Psoas muscle (tissue), 8 donors: Measurements from ENCODE around the gene PODXL2. TPM values are rescaled to one million over a fixed set of nuclear protein-coding genes. Genes with fewer than 3 reads are reported as not detected.

Source experiments
- ATAC-seq, 4 donors: fragments of 200-7000 bp; cut with Tn5 transposase; one replicate each; pipeline ENCODE4 v1.9.1; 2020; ENCODE audit warnings: moderate library complexity in 3 of 4, mild to moderate bottlenecking in 2 of 4
- DNase-seq, 2 donors: peaks; one replicate each; pipeline ENCODE4 v3.0.0-alpha.2; 2020
- H3K27ac ChIP-seq: fragments of 200-600 bp; one replicate; pipeline ENCODE4 v1.8.0; 2022
- H3K27me3 ChIP-seq, 3 donors: fragments of 200-600 bp in 1 of 3; one replicate each; pipeline versions ENCODE4 v1.6.1 to v1.8.0; 2013 to 2022; ENCODE audit warnings: low read length in 2 of 3, mild to moderate bottlenecking in 2 of 3, moderate library complexity in 1 of 3; ENCODE audit not compliant: insufficient read depth in 3 of 3
- H3K36me3 ChIP-seq, 2 donors: fragments of 200-600 bp in 1 of 2; one replicate each; pipeline versions ENCODE4 v1.6.1 to v1.8.0; 2013 to 2022; ENCODE audit warnings: low read depth in 1 of 2, mild to moderate bottlenecking in 1 of 2, moderate library complexity in 1 of 2; ENCODE audit not compliant: insufficient read depth in 1 of 2
- H3K4me1 ChIP-seq: fragments of 200-600 bp; one replicate; pipeline ENCODE4 v1.8.0; 2022
- H3K4me3 ChIP-seq: fragments of 200-600 bp; one replicate; pipeline ENCODE4 v1.8.0; 2022; ENCODE audit warnings: mild to moderate bottlenecking
- H3K9me3 ChIP-seq: fragments of 200-600 bp; one replicate; pipeline ENCODE4 v1.8.0; 2022
- CTCF ChIP-seq: fragments of 200-600 bp; IDR thresholded peaks from one replicate; pipeline ENCODE4 v1.8.0; 2022; ENCODE audit warnings: antibody characterized with exemption
- WGBS, 3 donors: extraction: QIAGEN DNeasy Blood & Tissue Kit; methylation state at CpG; one replicate each; pipeline versions ENCODE4 v1.1.6 to v1.1.7; 2013; 5-methylcytosine and 5-hydroxymethylcytosine counted together
- intact Hi-C, 2 donors: fragments of 100-400 bp; cut with DNase I; formaldehyde crosslinking; loops; one replicate each; pipeline versions ENCODE4 v1.11.0 to v1.14.2; 2022
- polyA plus RNA-seq, 3 donors: library from polyadenylated mRNA; stranded (reverse); fragments of 200-250 nt; gene quantifications; one replicate each; pipeline ENCODE4 v1.2.3, GENCODE V29; 2013
- total RNA-seq, 4 donors: library from RNA; stranded (reverse); fragmentation: NEBNext Ultra II Directional in 2 of 4; extraction: Animal tissue kit (Norgen Biotek cat#: 25700) in 2 of 4; gene quantifications; one replicate each; pipeline versions ENCODE4 v1.2.1 to v1.2.4, GENCODE V29; 2021 to 2023
- donor health status: healthy with polysubstance abuse.
- donor health status: DM: no; HTN: no; CAD: no; lungs with moderate emphysema.
- donor health status: Bipolar disorder and iron deficiency.
- donor health status: healthy.
- donor health status: DM: yes; HTN: yes; CAD: no.
- donor health status: DM: no; HTN: no; CAD: no.
- donor health status: DM: no; HTN: no; CAD: no.
- donor health status: DM: yes; HTN: yes; CAD: no.

The PODXL2 gene
- total and polyA plus RNA-seq, 7 donors: 1.4 to 3.0 (median 2.1) TPM

GRCh38 chr3:127707851-127708411 is 78.9 kb downstream of the PODXL2 start:
- H3K4me3 ChIP-seq: no peak overlapping the region
- peaks cover 30% of the 10 kb centered on the region for H3K4me1 ChIP-seq
- TF ChIP-seq CTCF: no peak
- peaks cover 0 to 26% of the 10 kb centered on the region in 2 donors for H3K36me3 ChIP-seq
- H3K27me3 ChIP-seq: no peaks in the 10 kb centered on the region
- H3K9me3 ChIP-seq: peaks cover 5% of the 10 kb centered on the region
- no peak for DNase-seq
- 52 to 67% (median 63%) methylated on average over 13 of the region's 13 CpGs for WGBS, 3 donors
- intact Hi-C loops: no loop called here
- ATAC-seq: no peak
- H3K27ac ChIP-seq: peak overlapping the region; percentile 39

GRCh38 chr3:127708837-127709236 is 79.9 kb downstream of the PODXL2 start:
- Histone ChIP-seq H3K27me3 (no peaks in the 10 kb centered on the region), H3K9me3 (peaks cover 3% of the 10 kb centered on the region), H3K4me1 (peaks cover 28% of the 10 kb centered on the region), H3K36me3 (peaks cover 0 to 26% of the 10 kb centered on the region in 2 donors), H3K4me3 (no peak overlapping the region), H3K27ac (peak overlapping the region; percentile 1)
- DNase-seq (no peak), ATAC-seq (no peak)
- TF ChIP-seq CTCF: no peak
- intact Hi-C loops: no loop called here
- 66 to 94% (median 88%) methylated on average over 2 of the region's 2 CpGs for WGBS, 3 donors

GRCh38 chr3:127709320-127710060 is 80.5 kb downstream of the PODXL2 start:
- peak overlapping the region; percentile 1 for H3K27ac ChIP-seq
- no peaks in the 10 kb centered on the region for H3K9me3 ChIP-seq
- peaks cover 0 to 26% of the 10 kb centered on the region in 2 donors for H3K36me3 ChIP-seq
- TF ChIP-seq CTCF: no peak
- no peak overlapping the region for H3K4me3 ChIP-seq
- no peaks in the 10 kb centered on the region for H3K27me3 ChIP-seq
- intact Hi-C loops: no loop called here
- DNase-seq (no peak), ATAC-seq (no peak)
- peaks cover 28% of the 10 kb centered on the region for H3K4me1 ChIP-seq
- WGBS, 3 donors: 69 to 76% (median 74%) methylated on average over 3 of the region's 3 CpGs

GRCh38 chr3:127710155-127710941 is 81.4 kb downstream of the PODXL2 start:
- TF ChIP-seq CTCF: no peak
- Histone ChIP-seq H3K4me3 (no peak overlapping the region), H3K27ac (peak overlapping the region; percentile 8), H3K4me1 (peaks cover 28% of the 10 kb centered on the region), H3K27me3 (no peaks in the 10 kb centered on the region), H3K36me3 (peaks cover 0 to 23% of the 10 kb centered on the region in 2 donors), H3K9me3 (no peaks in the 10 kb centered on the region)
- 61 to 74% (median 62%) methylated on average over 18 of the region's 18 CpGs for WGBS, 3 donors
- intact Hi-C loops: no loop called here
- ATAC-seq: peak; percentile 41 to 80 (median 60)
- no peak for DNase-seq
